GM03348 (cell line): ENCODE data around the gene RAPGEF3.

Experiments used
- DNase-seq: peaks from one replicate; pipeline ENCODE4 v3.0.0; 2012; ENCODE audit warnings: low spot score

RAPGEF3 gene

DNA sequence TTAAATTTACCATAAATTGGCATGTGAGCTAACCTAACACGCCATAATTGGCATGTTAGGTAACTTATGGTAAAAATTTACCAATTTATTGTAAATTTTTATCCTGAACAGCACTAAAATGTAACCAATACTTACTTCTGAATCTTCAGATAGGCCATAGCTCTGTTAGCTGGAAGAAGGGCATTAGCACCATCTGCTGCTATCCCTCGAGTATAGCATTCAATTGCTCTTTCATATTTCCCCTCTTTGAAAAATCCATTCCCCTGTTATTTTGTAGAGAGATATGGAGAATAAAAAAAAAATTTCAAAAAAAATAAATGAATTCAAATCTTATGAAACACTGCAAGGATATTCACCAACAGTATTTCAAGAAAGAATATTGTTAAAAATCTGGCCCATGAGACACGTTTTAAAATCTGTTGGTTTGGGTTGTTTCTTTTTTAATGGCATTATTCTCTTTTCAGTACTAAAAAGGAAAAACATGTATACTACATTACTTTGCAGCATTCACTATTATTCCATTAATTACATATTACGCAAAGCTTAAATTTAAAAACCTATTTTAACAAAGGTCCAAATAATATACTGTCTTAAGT is 71.9 kb downstream of the RAPGEF3 start:
- DNase-seq: peak; percentile 76
